HG03135 (cell line): ENCODE results near the gene RGR.
"Not testable (repeated sequence)": the region's sequence is repeated elsewhere in the genome, so short reads cannot be mapped to it uniquely, and the experiment has no call there.

Experiments
- ATAC-seq: cut with Tn5 transposase; IDR thresholded peaks from one replicate; pipeline ENCODE4 v1.9.1; 2021; ENCODE audit warnings: mild to moderate bottlenecking, moderate library complexity; ENCODE audit not compliant: unreplicated experiment

Gene RGR

DNA sequence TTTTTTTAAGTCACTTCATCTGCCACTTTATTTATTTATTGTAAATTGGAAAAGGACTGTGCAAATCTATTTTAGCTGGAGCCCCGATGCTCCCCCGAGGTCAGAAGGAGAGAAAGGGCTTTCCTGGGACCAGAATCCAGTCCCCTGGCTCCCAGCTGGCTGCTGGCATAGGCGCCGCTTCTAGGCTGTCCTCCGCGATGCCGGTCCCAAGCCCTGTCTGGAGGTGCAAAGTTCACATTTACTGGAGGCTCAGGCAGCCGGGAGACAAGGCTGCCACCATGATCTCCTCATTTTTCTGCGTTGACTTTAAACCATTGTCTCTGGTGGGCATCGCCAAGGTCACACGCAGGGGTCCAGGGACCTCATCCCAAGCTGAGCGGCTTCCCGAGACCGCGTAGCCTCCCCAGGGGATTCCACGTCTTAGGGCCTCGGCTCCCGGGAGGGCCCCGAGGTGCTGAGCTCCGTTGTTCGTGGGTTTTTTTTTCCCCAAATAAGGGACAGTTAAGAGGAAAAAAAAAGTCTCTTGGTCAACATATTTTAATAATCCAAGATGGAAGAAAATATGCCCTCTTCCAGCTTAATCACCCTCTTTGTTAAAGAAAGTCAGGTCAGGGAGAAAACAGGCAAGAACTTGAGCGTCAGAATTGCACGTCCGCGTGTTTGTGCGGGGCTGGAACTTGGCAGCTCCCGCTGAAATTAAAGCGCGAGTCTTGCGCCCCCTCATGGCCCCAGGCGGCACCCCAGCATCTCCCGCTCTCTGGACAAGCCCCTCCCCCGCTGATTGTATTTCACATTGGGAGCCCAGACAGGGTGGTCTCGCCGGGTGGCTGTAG is 11.9 kb downstream of the RGR start:
- peak; percentile 65 for ATAC-seq

DNA sequence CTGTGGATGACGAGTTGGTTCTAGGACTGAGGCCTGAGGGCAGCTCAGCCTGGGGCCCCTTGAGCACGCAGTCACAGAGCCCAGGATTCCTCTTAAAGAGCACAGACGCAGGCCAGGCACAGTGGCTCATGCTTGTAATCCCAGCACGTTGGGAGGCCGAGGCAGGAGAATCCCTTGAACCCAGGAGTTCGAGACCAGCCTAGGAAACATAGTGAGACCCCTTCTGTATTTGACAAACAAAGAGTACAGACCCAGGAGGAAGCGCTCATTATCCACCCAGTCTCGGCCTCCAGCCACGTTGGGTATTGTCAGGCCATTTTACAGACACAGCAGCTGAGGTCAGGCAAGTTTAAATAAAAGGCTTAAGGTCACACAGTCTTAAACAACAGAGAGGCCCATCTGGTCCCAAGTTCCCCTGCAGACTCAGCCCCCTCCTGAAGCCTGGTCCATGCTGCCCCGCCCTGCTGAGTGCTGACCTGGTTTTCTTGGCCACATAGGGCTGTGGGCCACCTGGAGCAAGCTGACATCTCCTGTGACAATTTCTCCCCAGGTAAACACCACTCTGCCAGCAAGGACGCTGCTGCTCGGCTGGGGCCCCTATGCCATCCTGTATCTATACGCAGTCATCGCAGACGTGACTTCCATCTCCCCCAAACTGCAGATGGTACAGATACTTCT is 12.6 kb downstream of the RGR start:
- no peak for ATAC-seq

DNA sequence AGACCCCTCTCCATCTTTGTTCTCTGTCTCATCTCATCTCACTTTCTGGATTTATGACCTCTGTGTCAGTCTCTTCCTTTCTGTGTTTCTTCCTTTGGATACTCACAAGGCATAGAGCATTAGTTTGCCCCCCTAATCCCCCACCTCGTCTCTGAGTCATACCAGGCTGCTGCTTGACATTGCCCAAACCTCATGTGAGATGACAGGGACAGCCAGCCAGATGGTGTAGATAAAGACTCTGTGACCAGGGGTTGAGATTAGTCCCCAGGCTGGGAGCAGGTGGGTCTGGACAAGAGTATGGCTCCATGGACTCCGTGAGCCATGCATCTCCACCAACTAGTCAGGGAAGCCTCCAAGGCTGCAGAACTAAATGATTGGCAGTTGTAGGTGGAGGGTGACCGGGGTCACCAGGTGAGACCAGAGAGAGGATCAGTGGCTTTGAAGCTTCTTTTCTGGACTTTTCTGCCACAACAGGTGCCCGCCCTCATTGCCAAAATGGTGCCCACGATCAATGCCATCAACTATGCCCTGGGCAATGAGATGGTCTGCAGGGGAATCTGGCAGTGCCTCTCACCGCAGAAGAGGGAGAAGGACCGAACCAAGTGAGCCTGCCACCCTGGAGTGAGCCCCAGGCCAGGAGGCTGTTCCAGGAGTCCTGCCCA is 13.3 kb downstream of the RGR start:
- no peak for ATAC-seq

DNA sequence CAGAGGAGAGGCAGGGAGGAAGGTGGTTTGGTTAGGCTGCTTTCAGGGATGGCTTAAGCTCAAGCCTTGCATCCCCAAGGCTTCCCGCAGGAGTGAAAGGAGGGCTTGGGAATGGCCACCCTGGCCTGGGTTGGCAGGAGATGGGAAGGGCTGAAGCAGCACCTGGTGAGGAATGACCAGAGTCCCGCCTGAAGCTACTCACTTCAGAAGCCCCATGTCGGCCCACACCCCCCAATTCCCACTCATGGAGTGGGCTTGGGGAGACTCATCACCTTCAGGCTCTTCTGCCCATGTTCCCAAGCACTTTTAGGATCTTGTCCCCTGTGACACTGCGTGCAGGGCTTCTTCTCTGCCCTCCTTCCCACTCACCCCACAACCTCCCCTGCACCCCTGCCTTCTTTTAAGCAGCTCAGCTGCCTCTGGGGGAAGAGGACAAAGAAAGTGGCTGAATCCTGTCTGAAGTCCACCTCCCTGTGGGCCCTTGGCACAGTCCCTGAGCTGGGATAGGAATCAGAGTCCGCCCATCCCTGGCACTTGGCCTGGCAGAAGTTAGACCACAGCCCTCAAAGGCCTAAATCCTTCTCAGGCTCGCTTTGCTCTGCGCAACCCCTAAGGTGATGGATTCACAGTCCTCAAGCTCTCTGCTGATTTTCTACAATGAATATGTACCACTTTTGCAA is 16.5 kb downstream of the RGR start:
- no peak for ATAC-seq

DNA sequence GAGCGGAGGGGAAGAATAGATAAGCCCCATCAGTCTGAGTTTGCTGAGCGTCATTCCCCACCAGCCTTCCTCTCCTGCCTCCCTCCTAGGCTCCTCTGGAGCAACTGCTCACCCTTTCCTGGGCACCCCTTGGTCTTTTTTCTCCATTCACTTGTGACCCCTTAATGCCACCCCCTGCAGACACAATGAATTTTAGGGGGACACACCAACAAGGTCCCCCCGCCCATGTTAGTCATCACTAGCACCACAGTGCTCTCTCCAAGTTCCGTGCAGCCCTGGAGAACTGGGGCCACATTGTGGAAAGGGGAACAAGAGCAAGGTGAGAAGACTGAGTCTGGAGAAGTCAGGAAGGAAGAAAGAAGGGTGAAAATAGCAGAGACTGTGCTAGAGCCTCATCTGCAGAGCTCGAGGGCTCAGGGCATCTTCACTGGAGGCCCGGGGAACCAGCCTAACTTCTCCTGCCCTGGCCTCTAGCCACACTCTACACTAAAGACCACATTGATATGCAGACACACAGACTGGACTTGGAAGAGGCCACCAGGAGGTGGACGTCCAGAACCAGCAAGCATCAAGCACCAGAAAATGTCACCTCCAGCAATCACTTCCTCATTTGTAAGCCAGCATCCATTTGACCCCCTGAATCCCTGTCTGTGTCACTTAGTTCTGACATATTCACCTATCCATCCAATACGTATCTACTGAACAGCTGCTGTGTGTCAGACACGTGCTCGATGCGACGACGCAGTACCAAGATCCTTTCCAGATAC is 17.5 kb downstream of the RGR start:
- no peak for ATAC-seq

DNA sequence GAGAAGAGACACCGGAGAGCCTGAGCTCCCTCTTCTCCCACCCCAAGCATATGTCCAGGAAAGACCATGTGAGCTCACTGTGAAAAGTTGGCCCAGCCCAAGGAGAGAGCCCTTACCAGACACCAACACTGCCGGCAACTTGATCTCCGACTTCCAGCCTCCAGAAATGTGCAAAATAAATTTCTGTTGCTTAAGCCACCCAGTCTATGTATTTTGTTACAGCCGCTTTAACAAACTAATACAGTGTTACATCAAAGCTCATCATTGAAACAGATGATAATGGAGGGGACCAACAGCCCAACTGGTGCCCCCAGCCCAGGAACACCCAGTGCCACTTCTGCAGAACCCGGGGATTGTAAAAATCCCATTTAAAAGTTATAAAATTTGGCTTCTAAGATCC is 18.9 kb downstream of the RGR start:
- ATAC-seq: no peak

DNA sequence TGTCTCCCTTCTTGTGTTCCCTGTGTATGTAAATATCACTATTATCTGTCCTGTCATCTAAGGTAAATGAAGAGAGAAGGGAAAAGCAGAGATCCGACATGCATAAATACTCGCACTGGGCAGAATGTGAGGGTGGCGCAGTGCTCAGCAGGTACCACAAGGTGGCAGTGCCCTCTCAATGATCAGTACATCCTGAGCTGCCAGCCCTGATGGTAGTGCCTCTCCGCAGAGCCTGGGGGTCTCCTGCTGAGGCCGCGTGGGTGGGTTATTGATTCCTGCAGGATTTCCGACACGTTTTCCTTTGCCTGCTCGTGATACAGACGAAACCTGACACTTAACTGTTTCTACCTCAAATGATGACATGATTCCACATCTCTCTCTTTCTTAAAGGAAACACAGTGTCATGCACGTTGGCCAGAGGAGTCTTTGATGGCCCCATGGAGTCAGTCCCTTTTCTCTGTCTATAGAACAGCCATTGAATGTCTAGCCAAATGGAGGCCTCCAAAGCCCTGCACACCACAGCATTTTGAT is 19.8 kb downstream of the RGR start:
- ATAC-seq: peak; percentile 90

DNA sequence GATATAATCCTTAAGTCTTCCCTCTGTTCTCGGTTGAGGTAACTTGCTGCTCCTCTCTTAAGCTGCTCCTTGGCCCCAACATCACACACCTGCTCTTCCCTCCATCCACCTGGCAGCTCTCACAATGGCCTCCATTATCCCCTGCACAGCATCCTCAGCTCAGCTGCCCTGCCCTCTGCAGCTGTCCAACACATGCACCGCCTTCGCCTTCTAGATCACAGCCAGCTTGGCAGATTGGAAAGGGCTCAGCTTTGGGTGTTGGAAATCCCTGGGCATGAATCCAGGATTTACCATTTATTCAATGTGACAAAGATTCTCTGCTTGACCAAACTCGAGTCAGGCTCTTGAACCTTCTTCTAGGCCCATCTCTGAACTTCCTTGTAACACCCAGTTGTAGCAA is 20.6 kb downstream of the RGR start:
- ATAC-seq: no peak

DNA sequence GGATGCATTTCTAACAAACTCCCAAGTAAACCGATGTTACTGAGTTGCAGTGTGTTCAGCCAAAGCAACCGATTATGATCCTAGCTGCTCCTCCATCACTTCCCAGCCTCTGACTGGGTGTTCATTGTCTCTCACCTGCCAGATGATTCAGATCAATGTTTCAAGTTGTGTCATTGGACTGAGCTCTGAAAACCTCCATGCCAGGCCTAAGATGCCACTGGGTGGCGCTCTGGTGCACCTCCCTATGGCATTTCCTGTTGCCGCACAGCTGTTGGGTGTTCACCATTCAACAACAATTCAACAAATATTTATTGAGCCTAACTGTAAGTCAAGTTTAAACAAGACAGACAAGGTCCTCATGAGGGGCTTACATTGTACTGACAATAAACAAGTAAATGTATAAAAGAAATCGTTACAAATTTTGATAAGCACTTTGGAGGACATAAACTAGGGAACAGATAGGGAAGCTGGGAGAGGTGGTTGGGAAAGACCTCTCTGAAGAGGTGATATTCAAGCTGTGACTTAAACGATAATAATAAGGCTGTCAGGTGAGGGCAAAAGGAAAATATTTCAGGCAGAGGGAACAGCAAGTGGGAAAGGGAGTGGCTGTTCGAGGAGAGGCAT is 22.8 kb downstream of the RGR start:
- no peak for ATAC-seq

DNA sequence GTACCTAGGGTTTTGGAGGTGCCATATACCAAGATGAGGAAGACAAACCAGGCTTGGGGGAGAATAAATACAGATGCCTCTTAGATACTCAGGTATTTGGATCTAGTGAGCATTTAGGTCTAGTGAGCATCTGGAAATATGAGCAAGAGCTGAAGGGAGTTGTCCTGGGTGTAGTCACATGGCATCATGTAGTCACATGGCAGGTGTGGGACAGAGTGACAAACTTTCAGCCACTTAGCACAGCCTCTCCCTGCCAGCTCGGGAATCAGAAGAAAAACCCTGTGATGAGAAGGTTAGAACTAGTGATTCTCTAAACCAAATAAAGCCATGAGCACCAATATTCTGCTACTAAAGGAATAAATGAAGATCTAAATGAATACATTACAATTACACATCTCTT is 24.3 kb downstream of the RGR start:
- no peak for ATAC-seq

DNA sequence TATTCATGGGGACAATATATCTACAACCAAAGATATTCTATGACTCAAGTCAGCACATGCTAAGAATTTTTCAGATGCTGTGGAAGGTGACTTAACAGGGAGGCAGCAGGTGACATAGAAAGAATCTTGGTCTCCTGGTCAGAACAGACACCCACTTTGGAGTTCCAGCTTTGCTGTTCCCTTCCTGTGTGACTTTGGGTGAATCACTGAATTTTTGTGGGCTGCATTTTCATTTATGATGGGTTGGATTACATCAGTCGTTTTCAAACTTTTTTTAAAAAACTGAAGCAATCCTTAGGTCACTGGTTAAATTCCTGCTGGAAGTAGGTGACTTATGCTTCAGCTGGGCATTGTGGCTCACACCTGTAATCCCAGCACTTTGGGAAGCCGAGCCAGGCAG is 24.9 kb downstream of the RGR start:
- ATAC-seq: no peak

DNA sequence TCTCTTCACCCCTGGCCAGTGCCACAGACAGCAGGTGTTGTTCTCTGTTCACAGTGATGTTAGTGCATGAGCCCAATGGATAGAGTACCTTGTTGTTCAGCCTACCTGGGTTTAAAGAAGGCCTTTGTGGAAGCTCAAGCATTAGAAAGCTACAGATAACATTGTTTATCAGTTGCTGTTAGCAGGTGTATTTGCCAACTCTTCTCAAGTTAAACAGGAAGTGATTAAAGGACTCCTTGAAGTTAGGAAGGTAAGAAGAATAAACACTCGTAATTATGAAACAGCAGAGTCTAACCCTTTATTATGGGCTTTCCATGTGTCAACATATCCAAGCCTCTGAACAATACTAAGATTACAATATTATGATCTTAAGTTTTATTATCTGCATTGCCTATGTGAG is 25.9 kb downstream of the RGR start:
- no peak for ATAC-seq

DNA sequence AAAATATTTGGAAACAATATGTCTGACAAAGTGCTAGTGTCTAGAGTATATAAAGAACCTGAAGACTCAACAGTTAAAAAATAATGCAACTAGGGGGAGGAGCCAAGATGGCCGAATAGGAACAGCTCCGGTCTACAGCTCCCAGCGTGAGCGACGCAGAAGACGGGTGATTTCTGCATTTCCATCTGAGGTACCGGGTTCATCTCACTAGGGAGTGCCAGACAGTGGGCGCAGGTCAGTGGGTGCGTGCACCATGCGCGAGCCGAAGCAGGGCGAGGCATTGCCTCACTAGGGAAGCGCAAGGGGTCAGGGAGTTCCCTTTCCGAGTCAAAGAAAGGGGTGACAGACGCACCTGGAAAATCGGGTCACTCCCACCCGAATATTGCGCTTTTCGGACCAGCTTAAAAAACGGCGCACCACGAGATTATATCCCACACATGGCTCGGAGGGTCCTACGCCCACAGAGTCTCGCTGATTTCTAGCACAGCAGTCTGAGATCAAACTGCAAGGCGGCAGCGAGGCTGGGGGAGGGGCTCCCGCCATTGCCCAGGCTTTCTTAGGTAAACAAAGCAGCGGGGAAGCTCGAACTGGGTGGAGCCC is 35.1 kb downstream of the RGR start:
- ATAC-seq: not testable (repeated sequence)

DNA sequence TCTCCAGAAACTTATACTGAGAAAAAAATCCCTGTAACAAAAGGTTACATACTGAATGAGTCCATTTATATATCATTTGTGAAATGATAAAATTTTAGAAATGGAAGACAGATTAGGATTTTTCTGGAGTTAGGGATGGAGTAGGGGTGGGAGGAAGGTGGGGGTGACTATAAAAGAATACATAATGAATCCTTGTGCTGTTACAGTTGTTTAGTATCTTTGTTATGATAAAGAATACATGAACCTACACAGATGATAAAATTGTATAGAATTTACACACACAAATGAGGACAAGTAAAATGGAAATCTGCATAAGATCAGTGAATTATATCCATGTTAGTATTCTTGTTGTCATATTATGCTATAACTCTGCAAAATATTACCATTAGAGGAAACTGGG is 41.8 kb downstream of the RGR start:
- ATAC-seq: no peak

DNA sequence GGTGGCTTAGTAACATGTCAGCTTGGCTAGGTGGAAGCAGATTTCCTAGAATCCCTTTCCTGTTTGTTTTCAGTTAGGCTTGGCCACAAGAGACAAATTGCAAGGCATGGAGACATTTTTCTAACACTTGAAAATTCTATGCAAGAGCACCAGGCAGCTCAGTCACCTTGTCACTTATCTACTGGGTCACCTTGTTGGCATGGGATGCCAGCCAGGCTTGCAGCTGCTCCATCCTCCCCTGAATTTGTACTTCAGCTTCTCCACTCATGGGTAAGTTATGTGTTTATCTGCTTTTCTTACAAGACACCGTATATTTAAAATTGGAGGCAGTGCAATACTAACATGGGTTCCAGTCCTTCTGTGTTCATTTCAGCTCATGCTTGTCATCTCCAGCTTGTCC is 43.3 kb downstream of the RGR start:
- ATAC-seq: no peak

DNA sequence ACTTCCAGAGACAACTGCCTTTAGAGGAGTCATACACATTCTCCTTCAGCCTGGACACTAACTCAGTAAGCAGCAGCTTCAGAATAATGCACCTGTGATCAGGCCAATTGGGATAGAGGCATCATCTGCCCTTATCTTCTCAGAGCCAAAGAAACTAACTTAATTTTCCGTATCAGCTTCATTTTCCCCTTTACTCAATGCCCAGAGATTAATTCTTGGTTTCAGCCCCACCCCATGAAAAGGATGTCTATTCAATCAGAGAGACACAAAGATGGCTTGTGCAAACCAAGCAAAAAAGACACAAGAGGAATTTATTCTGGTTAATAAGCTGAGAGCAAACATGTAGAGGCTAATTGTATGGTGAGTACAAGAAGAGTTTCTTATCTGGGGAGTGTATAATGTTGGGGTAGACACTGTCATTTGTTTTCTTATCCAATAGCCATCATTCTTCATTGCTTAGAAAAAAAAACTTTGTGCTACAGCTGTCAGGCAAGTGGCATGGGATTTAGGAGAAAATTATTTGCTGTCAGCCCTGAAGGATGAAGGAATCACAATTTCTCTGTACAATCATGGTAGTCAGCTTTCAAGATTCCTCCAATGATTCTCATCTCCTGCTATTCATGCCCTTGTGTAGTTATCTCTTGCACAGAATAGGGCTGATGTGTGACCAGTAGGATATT is 44.8 kb downstream of the RGR start:
- no peak for ATAC-seq

DNA sequence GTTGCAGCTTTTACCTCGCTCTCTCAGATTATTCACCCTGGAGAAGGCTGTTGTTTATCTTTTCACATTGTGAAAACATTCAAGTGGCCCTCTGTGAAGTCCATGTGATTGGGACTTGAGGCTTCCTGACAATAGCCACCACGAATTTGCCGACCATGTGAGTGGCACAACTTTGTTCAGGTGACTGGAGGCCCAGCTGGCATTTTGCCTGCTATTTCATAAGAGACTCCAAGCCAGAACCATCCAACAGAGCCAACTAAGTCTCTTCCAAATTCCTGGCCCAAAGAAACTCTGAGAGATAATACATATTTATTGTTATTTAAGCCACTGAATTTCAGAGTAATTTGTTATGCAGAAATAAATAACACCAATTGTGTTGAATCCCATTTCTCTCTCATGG is 45.4 kb downstream of the RGR start:
- ATAC-seq: no peak

DNA sequence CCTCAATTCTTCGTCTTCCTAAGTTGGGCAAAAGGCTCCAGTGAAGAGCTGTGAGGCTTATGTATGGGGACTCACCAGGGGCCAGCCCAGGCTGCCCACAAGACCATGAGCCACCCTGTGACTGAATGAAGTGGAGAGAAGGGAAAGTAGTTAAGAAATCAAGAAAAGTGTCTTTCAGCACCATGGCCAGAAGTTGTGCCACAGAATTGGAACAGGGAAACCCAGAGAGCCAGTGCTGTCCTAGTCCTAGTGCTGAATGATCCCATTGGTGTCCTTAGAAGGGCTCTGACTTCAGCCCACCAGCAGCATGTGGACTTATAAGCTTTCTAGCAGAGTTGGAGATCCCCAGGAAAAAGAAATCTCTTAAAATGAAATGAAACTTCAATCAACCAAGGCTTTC is 46.5 kb downstream of the RGR start:
- ATAC-seq: no peak

DNA sequence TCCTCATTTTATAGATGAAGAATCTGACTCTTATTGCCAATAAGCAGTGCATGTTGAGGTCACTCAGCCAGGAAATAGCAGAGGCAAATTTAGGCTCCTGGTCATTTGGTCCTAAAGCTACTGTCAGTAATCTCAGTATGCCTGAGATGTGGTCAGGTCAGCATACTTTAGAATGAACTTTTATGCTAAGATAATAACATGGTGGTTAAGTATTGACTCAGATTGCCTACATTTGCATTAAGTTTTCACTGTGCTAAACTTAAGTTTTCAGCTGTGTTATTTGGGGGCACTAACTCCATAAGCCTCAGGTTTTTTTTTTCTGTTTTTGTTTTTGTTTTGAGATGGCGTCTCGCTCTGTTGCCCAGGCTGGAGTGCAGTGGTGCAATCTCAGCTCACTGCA is 47.6 kb downstream of the RGR start:
- no peak for ATAC-seq
